IPS-NIHi7 (cell line): Measurements from ENCODE around the gene MSMB.
"Not testable (repeated sequence)": the region's sequence is repeated elsewhere in the genome, so short reads cannot be mapped to it uniquely, and the experiment has no call there.

Experiments used
- DNase-seq: peaks from one replicate; pipeline ENCODE4 v3.0.0; 2012; ENCODE audit warnings: mixed read lengths; ENCODE audit errors: extremely low spot score

MSMB gene

DNA sequence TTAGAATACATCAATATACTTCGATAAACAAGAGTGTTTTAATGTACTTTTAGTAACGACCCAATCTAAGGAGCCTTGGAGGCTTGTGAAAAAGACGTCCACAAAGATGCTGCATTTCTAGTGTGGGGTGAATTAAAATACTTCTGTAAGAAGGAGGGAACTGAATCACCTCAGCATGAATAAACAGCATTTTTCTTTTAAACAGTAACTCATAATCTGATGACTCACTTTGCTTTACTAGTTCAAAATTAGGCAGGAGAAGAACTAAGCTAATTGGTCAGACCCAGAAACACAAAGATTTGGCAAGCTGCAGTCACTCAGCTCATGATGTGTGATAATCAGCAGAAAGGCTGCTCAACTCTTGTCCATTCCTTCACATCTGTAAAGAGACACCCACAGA, 39.9 kb downstream of the MSMB start:
- DNase-seq: no peak

DNA sequence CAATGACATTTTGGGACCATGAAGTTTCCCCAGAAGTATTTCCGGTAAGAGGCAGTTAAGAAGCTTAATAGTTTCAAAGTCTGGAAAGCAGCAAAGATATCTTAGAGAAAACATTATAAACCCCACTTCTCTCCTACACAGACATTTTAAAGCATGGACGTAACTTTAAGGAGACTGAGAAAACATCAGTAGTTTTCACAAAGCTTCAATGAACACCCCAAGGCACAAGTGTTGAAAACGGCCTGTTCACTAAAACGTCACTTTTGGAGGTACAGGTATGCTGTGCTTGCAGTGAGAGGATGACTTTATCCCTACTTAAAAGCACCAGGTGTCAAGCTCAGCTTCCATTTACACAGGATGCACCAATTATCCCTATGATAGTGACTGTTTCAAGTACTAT, 40.7 kb downstream of the MSMB start:
- no peak for DNase-seq

DNA sequence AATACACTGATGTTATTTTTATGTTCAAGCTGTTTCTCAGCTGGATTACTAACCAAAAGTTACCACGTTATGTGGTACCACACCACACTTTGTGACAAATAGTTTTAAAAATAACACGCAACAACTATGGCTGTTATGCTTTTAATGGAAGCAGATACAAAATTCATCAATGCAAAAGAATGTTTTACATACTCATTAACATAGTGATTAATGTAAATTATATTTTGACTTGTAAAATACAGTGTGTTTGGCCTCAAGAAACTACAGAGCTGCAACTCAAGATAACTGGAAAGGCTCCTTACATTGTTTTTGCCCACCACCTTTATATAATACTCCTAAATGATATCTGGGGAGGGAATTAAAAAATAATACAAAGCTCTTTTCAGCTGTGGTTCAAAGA, 41.1 kb downstream of the MSMB start:
- no peak for DNase-seq

- no peak for DNase-seq
These were observed 43.0 kb downstream of the MSMB start for GRCh38 chr10:46002916-46003693.

- DNase-seq: not testable (repeated sequence)
These were observed 43.8 kb downstream of the MSMB start for GRCh38 chr10:46002189-46002687.

DNA sequence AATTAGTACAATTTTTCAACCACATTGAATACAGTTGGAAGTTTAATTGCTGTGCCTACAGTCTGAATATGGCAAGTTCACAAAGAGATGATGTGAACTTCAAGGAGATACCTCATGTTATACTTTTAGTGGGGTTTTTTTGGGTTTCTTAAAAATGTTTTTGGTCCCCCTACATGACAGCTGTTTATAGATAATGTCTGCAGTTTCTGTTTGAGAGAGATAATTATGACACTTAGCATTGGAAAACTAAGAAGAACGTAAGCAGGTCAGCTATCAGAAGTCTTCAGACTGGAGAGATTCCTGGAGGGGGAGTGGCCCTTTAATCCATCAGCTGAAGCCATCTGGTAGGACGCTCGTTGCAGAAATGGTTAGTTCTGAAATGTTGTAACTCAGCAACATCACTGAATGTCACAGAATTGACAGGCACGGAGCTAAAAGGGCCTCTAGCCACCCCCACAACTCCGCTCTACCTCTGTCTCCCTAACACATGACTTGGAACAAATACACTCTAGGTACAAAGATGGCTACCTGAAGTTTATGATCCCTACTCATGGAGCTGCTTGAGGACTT, 44.8 kb downstream of the MSMB start:
- DNase-seq: no peak

GRCh38 chr10:46000538-46000937, 45.5 kb downstream of the MSMB start:
- no peak for DNase-seq

DNA sequence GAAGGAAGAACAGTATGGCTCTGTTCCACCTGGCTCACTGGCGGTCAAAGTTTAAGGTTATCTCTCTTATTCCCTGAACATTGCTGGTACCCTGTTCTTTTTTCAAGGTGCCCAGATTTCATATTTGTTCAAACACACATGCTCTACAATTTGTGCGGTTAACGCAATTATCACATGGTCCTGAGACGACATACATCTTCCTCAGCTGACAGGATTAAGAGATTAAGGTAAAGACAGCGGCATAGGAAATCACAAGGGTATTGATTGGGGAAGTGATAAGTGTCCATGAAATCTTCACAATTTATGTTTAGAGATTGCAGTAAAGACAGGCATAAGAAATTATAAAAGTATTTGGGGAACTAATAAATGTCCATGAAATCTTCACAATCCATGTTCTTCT, 46.1 kb downstream of the MSMB start:
- DNase-seq: not testable (repeated sequence)

DNA sequence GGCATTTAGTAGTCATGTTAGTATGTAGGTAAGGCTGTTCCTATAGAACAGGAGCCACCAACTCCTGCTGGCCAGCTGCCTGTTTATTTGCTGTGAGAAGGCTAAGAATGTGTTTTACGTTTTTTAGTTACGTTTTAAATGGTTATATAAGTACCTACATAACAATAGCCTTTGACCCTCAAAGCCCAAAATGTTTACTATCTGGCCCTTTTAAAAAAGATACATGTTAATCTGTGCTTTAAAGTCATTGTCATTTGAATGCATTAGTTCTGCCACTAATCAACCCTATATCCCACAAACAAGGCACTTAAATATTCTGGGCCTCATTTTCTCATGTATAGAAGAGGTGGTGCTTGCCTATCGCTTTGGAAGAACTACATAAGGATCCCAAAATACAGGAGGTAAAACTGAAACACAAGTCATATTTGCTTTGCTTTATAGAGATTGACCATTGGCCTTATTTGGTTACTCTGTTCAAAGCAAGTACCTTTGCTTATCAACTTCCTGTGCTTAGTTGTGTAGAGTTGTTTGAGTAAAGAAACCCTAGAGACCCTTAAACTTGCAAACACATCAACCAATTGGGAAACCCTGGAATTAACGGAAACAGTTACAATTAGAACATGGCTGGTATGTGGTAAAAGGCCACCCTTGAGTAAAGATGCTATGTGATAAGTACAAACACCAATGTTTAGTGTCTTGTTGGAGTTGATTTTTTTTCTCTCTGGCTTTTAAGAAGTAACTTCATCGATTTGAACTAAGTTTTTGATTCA, 47.9 kb downstream of the MSMB start:
- DNase-seq: no peak

DNA sequence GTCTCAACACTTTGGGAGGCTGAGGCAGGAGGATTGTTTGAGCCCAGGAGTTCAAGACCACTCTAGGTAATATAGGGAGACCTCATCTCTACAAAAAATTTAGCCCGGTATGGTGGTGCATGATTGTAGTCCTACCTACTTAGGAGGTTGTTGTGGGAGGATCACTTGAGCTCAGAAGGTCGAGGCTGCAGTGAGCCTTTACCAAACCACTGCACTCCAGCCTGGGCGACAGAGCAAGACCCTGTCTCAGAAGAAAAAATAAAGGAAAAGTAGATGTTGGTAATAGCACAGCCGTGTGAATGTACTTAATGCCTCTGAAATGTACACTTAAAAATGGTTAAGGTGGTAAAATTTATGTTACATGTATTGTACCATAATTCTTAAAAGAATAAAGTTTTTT, 48.5 kb downstream of the MSMB start:
- no peak for DNase-seq

- not testable (repeated sequence) for DNase-seq
These were observed 60.5 kb downstream of the MSMB start for GRCh38 chr10:45985590-45985989.

DNA sequence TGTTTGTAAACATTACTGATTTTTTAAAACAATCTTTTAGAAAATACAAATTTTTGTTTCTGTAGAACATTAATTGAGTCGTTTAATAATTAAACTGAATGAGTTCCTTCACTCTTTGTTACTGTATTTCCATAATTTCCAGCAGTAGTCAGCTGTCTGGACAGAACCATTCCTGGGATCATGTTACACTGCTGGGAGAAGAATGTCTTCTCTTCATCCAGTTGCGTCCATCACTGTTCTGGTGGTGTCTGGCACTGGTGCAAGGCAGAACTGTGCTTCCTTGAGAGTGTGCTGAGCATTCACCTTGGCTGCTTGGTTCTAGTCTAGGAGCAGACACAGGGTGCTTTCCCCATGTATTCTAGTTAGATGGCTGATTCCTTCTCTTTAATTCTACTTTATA, 61.6 kb downstream of the MSMB start:
- not testable (repeated sequence) for DNase-seq

DNA sequence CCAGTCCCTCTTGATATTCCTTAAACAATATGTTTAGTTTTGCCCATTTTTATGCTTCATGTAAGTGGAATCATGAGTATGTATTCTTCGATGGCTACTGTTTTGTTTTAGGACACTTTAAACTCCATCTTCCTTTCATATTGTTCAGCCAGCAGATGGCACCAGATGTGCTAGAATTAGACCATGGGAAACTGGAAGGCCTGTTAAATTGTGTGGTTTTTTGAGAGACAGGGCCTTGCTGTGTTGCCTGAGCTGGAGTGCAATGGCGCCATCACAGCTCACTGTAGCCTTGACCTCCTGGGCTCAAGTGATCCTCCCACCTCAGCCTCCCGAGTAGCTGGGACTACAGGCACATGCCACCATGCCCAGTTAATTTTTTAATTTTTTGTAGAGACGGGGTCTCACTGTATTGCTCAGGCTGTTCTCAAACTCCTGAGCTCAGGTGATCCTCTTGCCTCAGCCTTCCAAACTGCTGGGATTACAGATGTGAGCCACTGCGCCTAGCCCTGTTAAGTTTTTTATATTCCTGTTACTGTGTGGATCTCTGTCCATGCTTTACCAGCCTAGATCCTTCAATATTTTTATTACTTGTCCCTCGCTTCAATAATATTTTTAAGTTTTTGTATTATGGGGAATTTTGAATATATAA, 62.4 kb downstream of the MSMB start:
- DNase-seq: not testable (repeated sequence)
